Neuronal stem cell (in vitro differentiated cells): Measurements from ENCODE around the gene MKRN3.

Experiments
- DNase-seq: peaks from one replicate; pipeline ENCODE4 v3.0.0-alpha.2; 2013; ENCODE audit warnings: low spot score
- H2AFZ ChIP-seq: one replicate; pipeline ENCODE4 v1.6.1; 2013; ENCODE audit warnings: mild to moderate bottlenecking, low read length, inconsistent platforms
- H2AK5ac ChIP-seq: 2 replicates; pipeline ENCODE4 v1.6.1; 2013; ENCODE audit warnings: low read depth, mild to moderate bottlenecking, inconsistent platforms, low read length, moderate library complexity, mixed read lengths
- H2BK120ac ChIP-seq: 2 replicates; pipeline ENCODE4 v1.6.1; 2013; ENCODE audit warnings: low read depth, mild to moderate bottlenecking, inconsistent platforms, low read length, moderate library complexity, mixed read lengths
- H2BK12ac ChIP-seq: one replicate; pipeline ENCODE4 v1.6.1; 2013; ENCODE audit warnings: low read length, inconsistent platforms
- H2BK15ac ChIP-seq: 2 replicates; pipeline ENCODE4 v1.6.1; 2013; ENCODE audit warnings: mild to moderate bottlenecking, low read length, inconsistent platforms, mixed read lengths
- H2BK5ac ChIP-seq: one replicate; pipeline ENCODE4 v1.6.1; 2013; ENCODE audit warnings: inconsistent platforms, mild to moderate bottlenecking, low read length, moderate library complexity
- H3K14ac ChIP-seq: one replicate; pipeline ENCODE4 v1.6.1; 2013; ENCODE audit warnings: low read length, inconsistent platforms
- H3K18ac ChIP-seq: 2 replicates; pipeline ENCODE4 v1.6.1; 2013; ENCODE audit warnings: low read length, inconsistent platforms
- H3K23ac ChIP-seq: 2 replicates; pipeline ENCODE4 v1.6.1; 2013; ENCODE audit warnings: low read depth, mild to moderate bottlenecking, mixed read lengths, low read length, inconsistent platforms; ENCODE audit not compliant: poor library complexity
- H3K27ac ChIP-seq: replicated peaks from 3 replicates; pipeline ENCODE4 v1.5.1; 2013; ENCODE audit warnings: low read length, inconsistent platforms
- H3K27me3 ChIP-seq, 3 experiments: 2 replicates each; pipeline ENCODE4 v1.6.1; 2013; ENCODE audit warnings: low read length in 3 of 3, mild to moderate bottlenecking in 2 of 3, inconsistent platforms in 1 of 3, low read depth in 1 of 3, mixed read lengths in 1 of 3, moderate library complexity in 1 of 3; ENCODE audit not compliant: control insufficient read depth in 3 of 3, insufficient read depth in 3 of 3
- H3K36me3 ChIP-seq, 2 donors: replicated peaks in 1 of 2; 2 replicates each; pipeline ENCODE4 v1.6.1; 2013; ENCODE audit warnings: low read length in 2 of 2; ENCODE audit not compliant: control insufficient read depth in 2 of 2, insufficient read depth in 2 of 2
- H3K4ac ChIP-seq: 2 replicates; pipeline ENCODE4 v1.6.1; 2013; ENCODE audit warnings: inconsistent platforms, mild to moderate bottlenecking, low read length, moderate library complexity
- H3K4me1 ChIP-seq, 2 donors: 1 replicate in 1 of 2; 2 replicates in 1 of 2; pipeline ENCODE4 v1.6.1; 2013; ENCODE audit warnings: low read length in 2 of 2, low read depth in 1 of 2; ENCODE audit not compliant: control insufficient read depth in 2 of 2, insufficient read depth in 1 of 2
- H3K4me2 ChIP-seq: one replicate; pipeline ENCODE4 v1.6.1; 2013; ENCODE audit warnings: mild to moderate bottlenecking, low read length, inconsistent platforms; ENCODE audit not compliant: insufficient read depth, poor library complexity, severe bottlenecking
- H3K4me3 ChIP-seq, 2 donors: 2 replicates each; pipeline ENCODE4 v1.5.1; 2013; ENCODE audit warnings: low read length in 2 of 2, mild to moderate bottlenecking in 2 of 2, inconsistent platforms in 1 of 2, moderate library complexity in 1 of 2
- H3K79me1 ChIP-seq: one replicate; pipeline ENCODE4 v1.6.1; 2013; ENCODE audit warnings: low read depth, mild to moderate bottlenecking, inconsistent platforms, low read length, moderate library complexity
- H3K9ac ChIP-seq: one replicate; pipeline ENCODE4 v1.6.1; 2013; ENCODE audit warnings: mild to moderate bottlenecking, low read depth, low read length, inconsistent platforms; ENCODE audit not compliant: poor library complexity
- H3K9me3 ChIP-seq, 2 donors: replicated peaks in 1 of 2; 2 replicates each; pipeline versions ENCODE3 to v1.6.1; 2013; ENCODE audit warnings: low read length in 2 of 2, mild to moderate bottlenecking in 2 of 2, inconsistent platforms in 1 of 2, low read depth in 1 of 2, mixed read lengths in 1 of 2, moderate library complexity in 1 of 2; ENCODE audit not compliant: control insufficient read depth in 2 of 2, insufficient read depth in 1 of 2
- H4K8ac ChIP-seq: one replicate; pipeline ENCODE4 v1.6.1; 2013; ENCODE audit warnings: low read depth, mild to moderate bottlenecking, inconsistent platforms, low read length, moderate library complexity
- H4K91ac ChIP-seq: one replicate; pipeline ENCODE4 v1.6.1; 2013; ENCODE audit warnings: low read length, low read depth, mild to moderate bottlenecking, inconsistent platforms; ENCODE audit not compliant: poor library complexity
- WGBS, 2 donors: extraction: QIAGEN DNeasy Blood & Tissue Kit; methylation state at CpG; one replicate each; pipeline ENCODE4 v1.1.7; 2013; ENCODE audit warnings: missing lambda C conversion rate in 2 of 2, mixed read lengths in 1 of 2; ENCODE audit not compliant: insufficient read length in 2 of 2, insufficient replicate concordance in 1 of 2; ENCODE audit errors: extremely low coverage in 2 of 2; 5-methylcytosine and 5-hydroxymethylcytosine counted together

MKRN3 gene

GRCh38 chr15:23539892-23540291 is 25.6 kb upstream of the MKRN3 start:
- Histone ChIP-seq H4K8ac (no peak overlapping the region), H3K4me2 (no peak overlapping the region), H3K4ac (no peak overlapping the region), H2AK5ac (no peak overlapping the region), H3K27me3 (no peaks in the 10 kb centered on the region), H3K14ac (no peak overlapping the region), H4K91ac (no peak overlapping the region), H2BK120ac (no peak overlapping the region), H3K9me3 (peaks cover 0 to 8% of the 10 kb centered on the region in 2 donors), H2BK12ac (no peak overlapping the region), H3K4me1 (peaks cover 0 to 4% of the 10 kb centered on the region in 2 donors), H2BK5ac (no peak overlapping the region), H2AFZ (no peak overlapping the region), H3K79me1 (no peaks in the 10 kb centered on the region), H3K9ac (no peak overlapping the region), H2BK15ac (no peak overlapping the region), H3K23ac (no peak overlapping the region), H3K27ac (no peak overlapping the region), H3K4me3 (no peak overlapping the region), H3K36me3 (no peaks in the 10 kb centered on the region), H3K18ac (no peak overlapping the region)
- no peak for DNase-seq
- no CpG with 5 or more reads among the region's 4 CpGs for WGBS, 2 donors

DNA sequence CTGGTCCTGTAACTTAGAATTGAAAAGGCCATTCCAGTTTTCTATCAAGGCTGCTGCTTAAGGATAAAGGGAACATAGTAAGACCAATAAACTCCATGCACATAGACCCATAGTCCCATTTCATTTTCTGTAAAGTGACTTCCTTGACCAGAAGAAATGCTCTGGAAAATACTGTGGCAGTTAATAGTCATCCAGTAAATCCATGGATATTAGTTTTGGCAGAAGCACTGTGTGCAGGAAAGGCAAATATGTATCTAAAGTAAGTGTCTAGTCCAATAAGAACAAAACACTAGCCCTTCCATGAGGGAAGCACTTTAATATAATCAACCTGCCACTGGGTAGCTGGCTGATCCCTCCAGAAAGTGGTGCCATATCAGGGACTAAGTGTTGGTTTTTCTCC is 19.3 kb upstream of the MKRN3 start:
- Histone ChIP-seq H3K9ac (no peak overlapping the region), H2BK12ac (no peak overlapping the region), H3K23ac (no peak overlapping the region), H4K91ac (no peak overlapping the region), H3K36me3 (no peaks in the 10 kb centered on the region), H3K27me3 (peaks cover 0 to 3% (median 0%) of the 10 kb centered on the region in 3 experiments), H3K9me3 (peaks cover 0 to 3% of the 10 kb centered on the region in 2 donors), H3K4me3 (no peak overlapping the region), H3K27ac (no peak overlapping the region), H3K18ac (no peak overlapping the region), H2BK15ac (no peak overlapping the region), H3K4me1 (no peaks in the 10 kb centered on the region), H2BK120ac (no peak overlapping the region), H3K4me2 (no peak overlapping the region), H3K14ac (no peak overlapping the region), H4K8ac (no peak overlapping the region), H3K79me1 (no peaks in the 10 kb centered on the region), H2BK5ac (no peak overlapping the region), H2AFZ (no peak overlapping the region), H3K4ac (no peak overlapping the region), H2AK5ac (no peak overlapping the region)
- no peak for DNase-seq

- WGBS, 2 donors: no CpG with 5 or more reads among the region's 3 CpGs
- no peak overlapping the region for H3K14ac ChIP-seq
- no peak overlapping the region for H3K18ac ChIP-seq
- no peak overlapping the region for H3K4me2 ChIP-seq
- no peak overlapping the region for H4K91ac ChIP-seq
- H3K4me1 ChIP-seq: no peaks in the 10 kb centered on the region
- peaks cover 0 to 3% (median 0%) of the 10 kb centered on the region in 3 experiments for H3K27me3 ChIP-seq
- H3K23ac ChIP-seq: no peak overlapping the region
- no peak overlapping the region for H3K27ac ChIP-seq
- no peak overlapping the region for H3K4ac ChIP-seq
- no peak overlapping the region for H3K9ac ChIP-seq
- no peak overlapping the region for H2BK15ac ChIP-seq
- H2AK5ac ChIP-seq: no peak overlapping the region
- no peak overlapping the region for H4K8ac ChIP-seq
- no peaks in the 10 kb centered on the region for H3K36me3 ChIP-seq
- H3K79me1 ChIP-seq: no peaks in the 10 kb centered on the region
- no peak overlapping the region for H2BK12ac ChIP-seq
- no peak for DNase-seq
- H2BK120ac ChIP-seq: no peak overlapping the region
- no peak overlapping the region for H2BK5ac ChIP-seq
- H2AFZ ChIP-seq: no peak overlapping the region
- H3K9me3 ChIP-seq: peaks cover 0 to 3% of the 10 kb centered on the region in 2 donors
- no peak overlapping the region for H3K4me3 ChIP-seq
Observed at GRCh38 chr15:23548071-23548470, 17.4 kb upstream of the MKRN3 start.

DNA sequence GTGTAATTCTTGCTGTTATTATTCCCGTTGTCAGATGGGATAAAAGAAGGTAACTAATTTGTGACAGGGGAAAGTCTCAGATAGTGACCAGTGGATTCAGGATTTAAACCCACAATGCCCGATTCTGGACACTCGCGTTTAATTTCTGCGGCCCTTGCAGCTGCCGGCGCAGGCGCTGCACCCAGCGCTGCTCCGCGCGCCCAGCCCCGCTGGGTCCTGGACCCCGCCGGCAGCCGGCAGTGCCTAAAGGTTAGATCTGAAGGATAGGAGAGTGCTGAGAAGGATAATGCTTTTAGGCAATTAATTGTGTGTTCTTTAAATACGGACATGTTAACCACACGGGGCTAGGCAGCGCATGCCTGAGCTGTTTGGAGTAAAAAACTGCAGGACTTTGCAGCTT is 3.6 kb upstream of the MKRN3 start:
- no peak overlapping the region for H3K14ac ChIP-seq
- no peak overlapping the region for H4K8ac ChIP-seq
- H3K23ac ChIP-seq: no peak overlapping the region
- peak overlapping the region; percentile 76 for H3K18ac ChIP-seq
- peak overlapping the region; percentile 72 for H2AFZ ChIP-seq
- H3K9ac ChIP-seq: no peak overlapping the region
- H2AK5ac ChIP-seq: no peak overlapping the region
- no peak overlapping the region for H2BK120ac ChIP-seq
- H3K9me3 ChIP-seq: peaks cover 8 to 13% of the 10 kb centered on the region in 2 donors
- H3K4me3 ChIP-seq: no peak overlapping the region
- peak overlapping the region; percentile 56 for H3K27ac ChIP-seq
- no peak for DNase-seq
- peak overlapping the region; percentile 10 for H2BK12ac ChIP-seq
- no peak overlapping the region for H3K4me2 ChIP-seq
- H2BK15ac ChIP-seq: peak overlapping the region; percentile 9
- peaks cover 13 to 15% of the 10 kb centered on the region in 2 donors for H3K4me1 ChIP-seq
- H3K27me3 ChIP-seq: no peaks in the 10 kb centered on the region
- no CpG with 5 or more reads among the region's 19 CpGs for WGBS, 2 donors
- no peaks in the 10 kb centered on the region for H3K79me1 ChIP-seq
- H3K4ac ChIP-seq: no peak overlapping the region
- peak overlapping the region; percentile 24 for H2BK5ac ChIP-seq
- H3K36me3 ChIP-seq: peaks cover 0 to 4% of the 10 kb centered on the region in 2 donors
- H4K91ac ChIP-seq: peak overlapping the region; percentile 72
